Suprapubic skin (tissue), 4 donors: ENCODE measurements around the gene GLP2R.

Experiments
- CTCF ChIP-seq, 2 donors: fragments of 200-600 bp in 1 of 2; fragments of 450-650 bp in 1 of 2; sonication (generic) in 1 of 2; IDR thresholded peaks; one replicate each; pipeline ENCODE4 v1.5.1; 2016 to 2019; ENCODE audit warnings: antibody characterized with exemption in 2 of 2, mild to moderate bottlenecking in 1 of 2, moderate library complexity in 1 of 2
- POLR2A ChIP-seq, 2 donors: fragments of 450-650 bp; IDR thresholded peaks; one replicate each; pipeline ENCODE4 v1.6.1; 2017; ENCODE audit warnings: antibody characterized with exemption in 2 of 2, mild to moderate bottlenecking in 2 of 2, moderate library complexity in 2 of 2
- POLR2AphosphoS5 ChIP-seq, 3 donors: sonication (generic); formaldehyde crosslinking; IDR thresholded peaks; one replicate each; pipeline ENCODE4 v1.6.1; 2017; ENCODE audit warnings: antibody characterized with exemption in 3 of 3

GRCh38 chr17:9833922-9834321 is 8.2 kb downstream of the GLP2R start:
- TF ChIP-seq CTCF (IDR thresholded peaks at IDR 0.05) (no peak), POLR2AphosphoS5 (IDR thresholded peaks at IDR 0.05) (no peak), POLR2A (IDR thresholded peaks at IDR 0.05) (no peak)
